Left ventricle myocardium inferior (tissue), 1 donor: ENCODE results near the gene COX6B1. TPM values are rescaled to one million over a fixed set of nuclear protein-coding genes. Genes with fewer than 3 reads are reported as not detected.

ENCODE experiments used
- DNase-seq: peaks from one replicate; pipeline ENCODE4 v3.0.0-alpha.2; 2020
- H3K27ac ChIP-seq: fragments of 200-600 bp; replicated peaks from 2 replicates; pipeline ENCODE4 v1.8.0; 2021
- H3K27me3 ChIP-seq: fragments of 200-600 bp; 2 replicates; pipeline ENCODE4 v1.8.0; 2021; ENCODE audit warnings: low read depth
- H3K36me3 ChIP-seq: fragments of 200-600 bp; 2 replicates; pipeline ENCODE4 v1.8.0; 2021
- H3K4me1 ChIP-seq: fragments of 200-600 bp; 2 replicates; pipeline ENCODE4 v1.8.0; 2021
- H3K4me3 ChIP-seq: fragments of 200-600 bp; 2 replicates; pipeline ENCODE4 v1.8.0; 2021; ENCODE audit warnings: mild to moderate bottlenecking, moderate library complexity
- H3K9me3 ChIP-seq: fragments of 200-600 bp; replicated peaks from 2 replicates; pipeline ENCODE4 v1.8.0; 2021
- intact Hi-C: fragments of 100-400 bp; cut with micrococcal nuclease; formaldehyde crosslinking; loops from one replicate; pipeline ENCODE4 v1.11.0; 2022
- total RNA-seq: library from RNA; stranded (reverse); fragmentation: NEBNext Ultra II Directional; extraction: Animal tissue kit (Norgen Biotek cat#: 25700); gene quantifications from one replicate; pipeline ENCODE4 v1.2.1, GENCODE V29; 2021
- TF ChIP-seq, protein P1 (sequence below): fragments of 200-600 bp; IDR thresholded peaks from 2 replicates; pipeline ENCODE4 v1.8.0; 2021; ENCODE audit warnings: antibody characterized with exemption, mild to moderate bottlenecking, borderline replicate concordance
- donor health status: DM: no; HTN: yes; CAD: no; lungs with severe emphysema.

The COX6B1 gene
- total RNA-seq, 1 donor from 2014 or later: 1,365 TPM

DNA sequence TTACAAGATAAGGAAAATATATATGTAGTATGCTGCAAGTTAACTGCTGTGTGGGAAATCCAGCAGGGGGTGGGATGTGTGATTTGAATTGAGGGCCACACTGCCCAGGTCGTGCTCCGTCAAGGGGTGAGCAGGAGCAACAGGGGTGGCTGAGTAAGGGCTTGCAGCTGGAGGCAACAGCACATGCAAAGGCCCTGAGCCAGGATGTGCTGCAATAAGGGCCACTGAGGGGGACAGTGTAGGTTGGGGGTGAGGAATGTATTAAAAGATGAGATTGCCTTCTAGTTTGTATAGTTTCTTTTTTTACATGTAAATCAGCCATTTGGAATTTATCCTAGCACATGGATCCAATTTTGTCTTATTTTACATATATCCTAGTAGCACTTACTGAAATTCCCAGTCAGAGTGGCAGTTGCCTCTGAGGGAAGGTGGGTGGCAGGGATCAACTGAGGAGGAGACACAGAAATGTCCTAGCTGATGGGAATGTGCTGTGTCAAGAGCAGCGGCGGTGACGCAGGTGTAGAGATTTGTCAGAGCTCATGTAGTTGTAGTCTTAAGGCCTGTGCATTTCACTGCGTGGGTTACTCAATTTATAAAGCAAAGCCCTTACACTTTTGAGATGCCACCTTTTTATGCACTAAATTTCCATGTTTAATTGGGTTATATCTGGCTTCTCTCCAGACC, 24.7 kb upstream of the COX6B1 start:
- Histone ChIP-seq H3K27me3 (no peaks in the 10 kb centered on the region), H3K36me3 (no peaks in the 10 kb centered on the region), H3K27ac (no peak overlapping the region), H3K4me1 (peaks cover 8% of the 10 kb centered on the region), H3K4me3 (no peak overlapping the region), H3K9me3 (no peaks in the 10 kb centered on the region)
- intact Hi-C loops: no loop called here
- no peak for DNase-seq
- TF ChIP-seq, protein P1, sequence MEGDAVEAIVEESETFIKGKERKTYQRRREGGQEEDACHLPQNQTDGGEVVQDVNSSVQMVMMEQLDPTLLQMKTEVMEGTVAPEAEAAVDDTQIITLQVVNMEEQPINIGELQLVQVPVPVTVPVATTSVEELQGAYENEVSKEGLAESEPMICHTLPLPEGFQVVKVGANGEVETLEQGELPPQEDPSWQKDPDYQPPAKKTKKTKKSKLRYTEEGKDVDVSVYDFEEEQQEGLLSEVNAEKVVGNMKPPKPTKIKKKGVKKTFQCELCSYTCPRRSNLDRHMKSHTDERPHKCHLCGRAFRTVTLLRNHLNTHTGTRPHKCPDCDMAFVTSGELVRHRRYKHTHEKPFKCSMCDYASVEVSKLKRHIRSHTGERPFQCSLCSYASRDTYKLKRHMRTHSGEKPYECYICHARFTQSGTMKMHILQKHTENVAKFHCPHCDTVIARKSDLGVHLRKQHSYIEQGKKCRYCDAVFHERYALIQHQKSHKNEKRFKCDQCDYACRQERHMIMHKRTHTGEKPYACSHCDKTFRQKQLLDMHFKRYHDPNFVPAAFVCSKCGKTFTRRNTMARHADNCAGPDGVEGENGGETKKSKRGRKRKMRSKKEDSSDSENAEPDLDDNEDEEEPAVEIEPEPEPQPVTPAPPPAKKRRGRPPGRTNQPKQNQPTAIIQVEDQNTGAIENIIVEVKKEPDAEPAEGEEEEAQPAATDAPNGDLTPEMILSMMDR: no peak

DNA sequence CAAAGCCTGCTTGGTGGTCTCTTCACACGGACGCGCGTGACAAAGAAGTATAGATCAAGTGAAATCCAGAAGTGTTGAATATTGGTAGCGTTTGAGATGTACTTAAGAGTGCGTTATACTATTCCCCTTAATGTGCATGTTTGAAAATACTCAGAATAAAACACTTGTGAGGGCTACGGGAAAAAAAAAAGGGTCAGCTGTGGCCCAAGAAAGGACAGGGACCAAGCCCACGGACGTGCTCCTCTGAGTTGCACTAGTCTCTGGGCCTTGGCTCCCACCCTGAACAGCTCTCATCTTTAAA, 19.9 kb upstream of the COX6B1 start:
- peaks cover 32% of the 10 kb centered on the region for H3K36me3 ChIP-seq
- H3K4me1 ChIP-seq: peaks cover 30% of the 10 kb centered on the region
- TF ChIP-seq, protein P1: no peak
- intact Hi-C loops: no loop called here
- no peak for DNase-seq
- no peaks in the 10 kb centered on the region for H3K9me3 ChIP-seq
- peak overlapping the region; percentile 91 for H3K27ac ChIP-seq
- H3K4me3 ChIP-seq: peak overlapping the region; percentile 91
- H3K27me3 ChIP-seq: no peaks in the 10 kb centered on the region

DNA sequence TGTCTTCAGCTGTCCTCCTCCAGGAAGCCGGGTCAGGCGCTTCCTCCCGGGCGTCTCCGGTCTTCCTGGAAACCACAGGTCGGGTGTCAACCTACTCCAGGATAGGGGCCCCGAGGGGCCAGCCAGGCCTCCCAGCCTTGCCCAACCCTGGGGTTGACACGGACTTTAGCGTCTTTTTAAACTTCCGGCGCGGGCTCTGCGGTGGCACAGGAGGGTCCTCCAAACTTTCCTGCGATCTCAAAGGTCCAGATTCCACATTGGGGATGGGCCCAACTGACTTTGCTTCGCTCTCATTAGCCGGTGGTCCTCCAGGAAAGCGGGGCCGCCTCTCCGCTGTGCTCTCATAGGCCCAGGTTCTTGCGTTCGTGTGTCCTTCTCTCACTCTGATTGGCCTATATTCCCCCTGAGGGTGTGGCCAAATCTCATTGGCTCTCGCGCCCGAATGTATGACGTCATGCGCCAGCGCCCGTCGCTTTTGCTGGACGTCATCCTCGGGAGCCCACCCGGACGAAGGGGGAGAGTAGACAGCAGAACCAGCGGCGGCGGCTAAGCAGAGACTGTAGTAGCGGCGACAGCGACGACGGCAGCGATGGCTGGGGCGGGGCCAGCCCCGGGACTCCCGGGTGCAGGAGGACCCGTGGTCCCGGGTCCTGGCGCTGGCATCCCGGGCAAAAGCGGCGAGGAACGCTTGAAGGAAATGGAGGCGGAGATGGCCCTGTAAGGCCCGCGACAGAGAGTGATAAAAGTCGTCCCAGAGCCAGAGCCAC, 19.4 kb upstream of the COX6B1 start, which contains the start of gene RBM42:
RBM42 (plus strand) TSS at position 472 of the 767 bp plus-strand sequence; CDS start at position 590, 118 bp downstream.
- no peaks in the 10 kb centered on the region for H3K9me3 ChIP-seq
- peak within 1 kb of the TSS; percentile 91 for H3K27ac ChIP-seq
- peaks cover 30% of the 10 kb centered on the region for H3K4me1 ChIP-seq
- TF ChIP-seq, protein P1: no peak
- H3K36me3 ChIP-seq: peaks cover 37% of the 10 kb centered on the region
- peak; percentile 95 for DNase-seq
- H3K4me3 ChIP-seq: peak within 1 kb of the TSS; percentile 91
- no peaks in the 10 kb centered on the region for H3K27me3 ChIP-seq
- intact Hi-C loops: no loop called here

DNA sequence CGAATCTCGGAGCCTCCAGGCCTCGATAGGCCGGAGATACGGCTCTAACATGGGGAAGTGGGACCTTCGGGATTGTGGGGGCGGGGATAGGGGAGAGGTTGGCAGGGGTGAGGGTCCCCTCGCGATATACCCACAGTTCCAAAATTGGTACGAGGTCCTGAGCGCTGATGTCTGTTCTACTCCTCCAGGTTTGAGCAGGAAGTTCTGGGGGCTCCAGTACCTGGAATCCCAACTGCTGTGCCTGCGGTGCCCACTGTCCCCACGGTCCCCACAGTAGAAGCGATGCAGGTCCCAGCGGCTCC, 18.8 kb upstream of the COX6B1 start:
- no peak for DNase-seq
- intact Hi-C loops: no loop called here
- TF ChIP-seq, protein P1: no peak
- Histone ChIP-seq H3K4me3 (peak overlapping the region; percentile 91), H3K4me1 (peaks cover 30% of the 10 kb centered on the region), H3K27ac (peak overlapping the region; percentile 91), H3K36me3 (peaks cover 42% of the 10 kb centered on the region), H3K27me3 (no peaks in the 10 kb centered on the region), H3K9me3 (no peaks in the 10 kb centered on the region)

DNA sequence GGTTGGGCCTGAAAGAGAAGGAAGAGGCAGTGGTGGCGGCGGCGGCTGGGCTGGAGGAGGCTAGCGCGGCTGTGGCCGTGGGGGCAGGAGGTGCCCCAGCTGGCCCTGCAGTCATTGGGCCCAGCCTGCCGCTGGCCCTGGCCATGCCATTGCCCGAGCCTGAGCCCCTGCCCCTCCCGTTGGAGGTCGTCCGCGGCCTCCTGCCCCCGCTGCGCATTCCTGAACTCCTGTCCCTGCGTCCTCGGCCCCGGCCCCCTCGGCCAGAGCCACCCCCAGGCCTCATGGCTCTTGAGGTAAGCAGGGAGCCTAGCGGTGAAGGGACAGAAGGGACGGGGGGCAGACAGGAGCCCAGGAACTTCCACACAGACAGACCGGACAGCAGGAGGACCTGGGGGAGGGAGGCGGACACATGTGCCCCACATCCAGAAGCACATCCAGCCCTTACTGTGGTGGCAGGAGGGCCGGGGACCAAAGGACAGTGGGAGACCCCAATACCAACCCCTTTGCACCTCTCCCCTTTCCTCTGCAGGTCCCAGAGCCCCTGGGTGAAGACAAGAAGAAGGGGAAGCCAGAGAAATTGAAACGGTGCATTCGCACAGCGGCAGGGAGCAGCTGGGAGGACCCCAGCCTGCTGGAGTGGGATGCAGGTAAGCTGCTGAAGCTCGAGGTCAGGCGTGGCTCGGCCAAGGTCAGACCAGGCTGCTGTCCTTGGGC, 14.2 kb upstream of the COX6B1 start:
- peaks cover 20% of the 10 kb centered on the region for H3K4me1 ChIP-seq
- DNase-seq: no peak
- no peaks in the 10 kb centered on the region for H3K9me3 ChIP-seq
- H3K4me3 ChIP-seq: no peak overlapping the region
- no peaks in the 10 kb centered on the region for H3K27me3 ChIP-seq
- peaks cover 85% of the 10 kb centered on the region for H3K36me3 ChIP-seq
- H3K27ac ChIP-seq: no peak overlapping the region
- TF ChIP-seq, protein P1: no peak
- intact Hi-C loops: no loop called here
